Right renal cortex interstitium (tissue), 3 donors: ENCODE results near the gene RASA3. TPM values are rescaled to one million over a fixed set of nuclear protein-coding genes. Genes with fewer than 3 reads are reported as not detected.

Experiments used
- DNase-seq, 3 donors: peaks; one replicate each; pipeline ENCODE4 v3.0.0-alpha.2; 2013; ENCODE audit warnings: low read depth in 3 of 3, low spot score in 2 of 3
- polyA plus RNA-seq, 3 donors: library from polyadenylated mRNA; unstranded; fragments of 120-200 nt; gene quantifications; one replicate each; pipeline ENCODE4 v1.2.1, GENCODE V29; 2013; ENCODE audit not compliant: insufficient read length in 3 of 3

The RASA3 gene
- polyA plus RNA-seq, 3 donors, result 12.0 to 13.1 (median 12.5) TPM

DNA sequence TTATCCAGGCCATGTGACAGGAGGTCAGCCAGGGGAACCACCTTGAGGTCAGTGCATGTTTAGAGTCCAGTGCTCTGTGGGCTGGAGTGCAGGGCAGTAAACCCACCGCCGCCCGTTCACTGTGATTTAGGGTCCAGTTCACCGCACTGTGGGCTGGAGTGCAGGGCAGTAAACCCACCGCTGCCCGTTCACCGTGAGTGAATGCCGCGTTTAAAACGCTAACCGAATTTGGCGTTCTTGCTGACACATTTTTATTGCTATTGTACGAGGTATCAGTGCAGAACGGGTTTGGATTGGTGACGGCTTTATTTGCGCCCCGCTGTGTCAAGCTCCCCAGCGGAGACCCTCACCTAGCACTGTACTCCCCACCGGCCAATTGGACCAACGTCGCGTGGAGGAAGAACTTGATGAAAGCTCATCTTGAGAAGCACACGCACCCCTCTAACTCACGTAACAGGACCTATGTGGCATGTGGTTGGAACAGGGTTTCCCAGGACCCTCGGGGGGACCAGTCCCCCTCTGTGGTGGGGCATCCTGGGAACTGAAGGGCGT is 186.5 kb downstream of the RASA3 start:
- DNase-seq, result no peak

DNA sequence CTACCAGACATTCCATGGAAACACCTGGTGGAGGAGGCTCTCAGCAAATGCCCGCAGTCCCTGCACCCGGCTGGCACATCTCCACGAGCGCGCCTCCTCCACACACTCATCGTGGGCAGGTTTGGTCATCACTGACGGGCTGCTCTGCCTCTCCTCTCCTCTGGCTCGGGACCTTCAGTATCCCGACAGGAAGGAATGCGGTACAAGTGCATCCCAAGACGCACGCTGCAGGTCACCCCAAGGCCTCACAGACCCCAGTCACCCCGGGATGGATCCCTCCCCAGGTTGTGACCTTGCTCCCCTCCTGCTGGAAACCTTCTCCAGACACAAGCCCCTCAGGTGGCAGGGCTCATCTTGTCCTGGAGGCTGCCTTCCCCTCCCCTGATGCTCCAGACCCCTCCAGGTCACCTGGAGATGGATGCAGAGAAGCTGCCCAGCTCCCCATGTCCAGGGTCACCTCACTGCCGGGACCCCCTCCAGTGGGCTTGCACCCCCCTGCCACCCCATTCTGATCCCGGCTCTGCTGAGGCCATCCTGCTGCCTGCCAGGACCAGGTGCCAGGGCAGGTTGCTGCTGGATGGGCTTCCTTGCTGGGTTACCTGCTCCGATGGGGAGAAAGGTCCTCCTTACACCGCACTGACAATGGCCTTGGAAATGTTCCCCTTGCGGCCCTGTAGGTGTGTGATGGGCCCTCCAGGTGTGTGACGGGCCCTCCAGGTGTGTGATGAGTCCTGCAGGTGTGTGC is 188.4 kb downstream of the RASA3 start:
- no peak for DNase-seq

DNA sequence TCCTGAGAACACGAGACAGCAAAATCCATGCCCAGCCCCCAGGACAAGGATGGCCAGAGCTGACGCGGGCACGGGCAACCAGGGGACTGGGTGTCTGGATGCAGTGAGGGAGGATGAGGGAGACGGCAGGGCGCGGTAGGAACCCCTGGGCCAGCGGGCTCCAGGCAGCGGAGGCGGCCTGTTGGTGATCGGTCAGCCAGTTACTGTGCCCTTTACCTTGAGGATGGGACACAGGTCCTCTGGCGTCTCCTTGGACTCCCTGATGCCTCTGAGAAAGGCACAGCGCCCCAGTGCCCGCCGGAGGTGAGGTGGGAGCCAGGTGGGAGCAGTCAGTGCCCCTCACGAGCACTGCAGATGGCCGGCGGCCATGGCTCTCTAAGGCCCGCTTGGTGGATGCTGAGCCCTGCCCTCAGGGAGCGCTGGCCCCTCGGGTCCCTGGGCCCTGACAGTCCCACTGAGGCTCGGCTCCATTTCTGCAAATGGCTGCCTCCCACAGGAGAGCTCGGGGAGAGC is 189.8 kb downstream of the RASA3 start:
- no peak for DNase-seq

DNA sequence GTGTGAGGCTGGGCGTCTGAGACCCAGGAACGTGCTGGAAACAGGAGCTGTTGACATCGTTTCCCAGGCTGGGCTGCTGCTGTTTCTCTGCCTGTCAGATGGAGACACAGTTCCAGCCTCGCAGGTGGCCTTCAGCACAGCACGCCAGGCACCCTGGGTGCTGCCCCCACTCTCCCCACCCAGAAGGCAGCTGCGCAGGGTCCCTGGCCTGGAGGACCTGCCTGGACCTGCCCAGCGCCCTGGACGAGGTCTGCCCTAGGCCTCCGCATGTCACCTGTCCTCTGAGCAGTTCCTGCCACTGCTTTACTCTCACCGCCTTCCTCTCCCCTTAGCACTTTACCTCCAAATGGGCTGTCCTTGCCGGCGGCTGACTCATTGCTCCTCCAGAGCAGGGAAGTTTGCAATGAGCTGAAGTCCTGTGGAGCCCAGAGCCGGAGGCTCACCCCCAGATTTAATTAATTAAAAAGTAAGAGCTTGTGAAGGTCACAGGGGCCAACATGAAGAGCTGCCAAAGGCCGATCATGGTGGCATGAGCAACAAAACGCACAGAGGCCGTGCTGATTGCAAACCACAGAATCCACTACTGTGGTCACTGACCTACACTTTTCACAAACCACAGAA is 190.7 kb downstream of the RASA3 start:
- no peak for DNase-seq

DNA sequence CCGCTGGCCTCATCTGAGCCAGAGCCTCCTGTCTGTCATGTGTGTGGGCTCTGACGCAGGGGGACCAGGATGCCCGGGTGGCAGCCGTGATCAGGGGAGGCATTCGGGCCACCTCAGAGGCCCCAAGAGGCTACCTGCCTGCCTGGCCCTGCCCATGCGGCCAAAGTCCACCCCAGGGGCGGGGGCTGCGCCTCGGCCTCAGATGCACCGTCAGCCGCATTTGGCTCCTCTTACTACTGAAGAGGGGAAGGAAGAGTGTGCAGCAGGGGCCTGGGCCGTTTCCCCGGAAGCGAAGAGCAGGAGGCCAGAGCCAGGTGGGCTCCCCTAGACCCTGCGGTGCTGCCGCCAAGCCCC is 192.5 kb downstream of the RASA3 start:
- DNase-seq, result no peak

DNA sequence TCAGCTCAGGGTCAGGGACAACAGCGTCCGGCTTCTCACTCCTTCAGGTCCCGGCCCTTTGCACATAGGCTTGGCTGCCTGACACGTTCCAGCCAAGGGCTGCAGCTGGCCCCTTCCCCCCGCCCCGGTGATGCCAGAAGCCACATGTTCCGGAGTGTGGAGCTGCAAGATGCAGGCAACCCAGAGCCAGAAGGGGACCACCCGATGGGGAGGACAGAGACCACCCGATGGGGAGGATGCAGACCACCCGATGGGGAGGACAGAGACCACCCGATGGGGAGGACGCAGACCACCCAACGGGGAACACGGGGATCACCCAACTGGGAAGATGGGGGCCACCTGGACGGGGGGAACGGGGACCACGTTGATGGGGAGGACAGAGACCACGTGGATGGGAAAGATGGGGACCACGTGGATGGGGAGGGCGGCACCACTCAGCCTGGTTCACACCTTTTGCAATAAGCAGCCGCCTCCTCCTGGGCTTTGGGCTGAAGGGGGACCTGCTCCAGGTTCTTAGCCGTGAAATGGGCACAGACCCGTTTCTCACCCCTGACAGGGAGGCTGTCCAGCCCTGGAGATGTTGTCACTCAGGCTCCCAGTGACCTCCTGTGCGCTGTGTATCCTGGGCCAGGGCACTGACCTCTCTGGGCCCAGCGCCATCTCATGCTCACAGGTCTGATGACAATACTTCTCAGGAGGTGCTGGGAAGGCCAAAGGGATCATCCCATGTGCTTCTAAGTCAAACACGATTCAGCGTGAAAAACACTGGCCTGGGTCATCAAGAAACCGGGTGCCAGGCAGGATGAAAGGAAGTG is 193.1 kb downstream of the RASA3 start:
- DNase-seq, result no peak

DNA sequence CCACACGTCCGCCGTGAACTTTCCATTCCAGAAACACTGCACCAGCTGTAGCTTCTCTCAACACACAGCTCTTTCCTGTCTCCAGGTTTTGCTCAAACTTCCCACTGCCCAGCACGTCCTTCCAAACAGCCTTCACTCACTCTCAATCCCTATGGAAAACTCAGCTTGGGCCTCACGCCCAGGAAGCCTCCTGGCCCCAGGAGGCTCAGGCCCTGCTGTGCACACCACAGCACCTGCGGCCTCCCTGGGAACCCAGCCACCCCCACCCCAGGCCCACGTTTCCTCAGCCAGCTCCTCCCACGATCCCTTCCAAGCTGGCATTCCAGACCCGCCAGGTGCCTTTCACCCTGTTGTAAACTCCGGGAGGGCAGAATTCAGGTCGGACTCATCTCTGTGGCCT is 193.7 kb downstream of the RASA3 start:
- DNase-seq, result no peak

DNA sequence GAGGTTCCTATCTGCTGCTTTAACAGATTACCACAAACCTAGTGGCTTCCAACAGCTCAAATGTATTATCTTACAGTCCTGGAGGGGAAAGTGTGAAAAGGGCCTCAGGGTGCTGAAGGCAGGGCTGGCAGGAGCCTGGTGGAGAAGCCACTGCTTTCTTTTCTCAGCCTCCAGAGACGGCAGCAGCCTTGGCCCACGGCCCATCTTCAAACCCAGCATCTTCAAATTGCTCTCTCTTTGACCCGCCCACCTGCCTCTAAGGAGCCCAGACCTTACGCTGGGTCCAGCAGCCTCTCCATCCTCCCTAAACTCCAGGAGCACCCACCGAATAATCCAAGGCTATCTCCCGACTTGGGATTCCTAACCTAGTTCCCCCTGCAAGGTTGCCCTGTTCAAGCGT is 194.2 kb downstream of the RASA3 start:
- DNase-seq, result no peak

DNA sequence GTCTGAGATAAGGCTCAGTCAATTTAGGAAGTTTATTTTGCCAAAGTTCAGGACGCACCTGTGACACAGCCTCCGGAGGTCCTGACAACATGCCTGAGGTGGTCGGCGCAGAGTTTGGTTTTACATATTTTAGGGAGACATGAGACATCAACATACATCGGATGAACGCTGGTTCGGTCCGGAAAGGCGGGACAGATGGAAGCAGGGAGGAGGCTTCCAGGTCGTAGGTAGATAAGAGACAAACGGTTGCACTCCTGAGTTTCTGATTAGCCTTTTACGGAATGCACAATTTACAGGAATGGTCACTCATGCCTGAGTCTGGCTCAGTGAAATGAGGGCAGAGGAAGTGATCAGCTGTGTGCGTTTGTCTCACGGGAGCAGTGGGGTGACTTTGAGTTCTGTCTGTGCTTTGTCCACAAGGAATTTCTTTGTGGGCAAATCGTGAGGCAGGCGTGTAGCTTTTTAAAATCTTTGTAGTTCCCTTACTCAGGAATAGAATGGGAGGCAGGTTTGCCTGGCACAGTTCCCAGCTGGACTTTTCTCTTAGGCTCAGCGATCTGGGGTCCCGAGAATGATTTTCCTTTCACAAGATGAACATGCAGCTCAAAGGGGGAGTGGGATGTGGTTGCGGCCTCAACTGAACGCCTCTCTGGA is 194.8 kb downstream of the RASA3 start:
- DNase-seq, result no peak

DNA sequence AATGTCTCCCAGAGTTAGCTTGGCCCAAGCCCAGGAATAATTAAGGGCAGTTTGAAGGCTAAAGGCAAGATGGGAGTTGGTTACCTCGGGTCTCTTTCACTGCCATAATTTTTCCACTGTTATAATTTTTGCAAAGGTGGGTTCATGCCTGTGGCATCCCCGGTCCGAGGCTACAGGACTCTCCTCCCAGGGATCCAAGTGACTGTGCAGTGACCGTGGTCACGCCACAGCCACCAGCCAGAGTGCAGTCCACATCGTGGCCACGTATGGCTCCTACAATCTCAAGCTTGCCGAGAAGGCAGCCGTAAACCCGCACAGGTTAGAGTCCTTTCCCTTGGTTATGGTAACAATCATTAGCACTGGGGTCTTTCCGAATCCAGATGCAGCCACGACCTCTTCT is 195.3 kb downstream of the RASA3 start:
- no peak for DNase-seq

DNA sequence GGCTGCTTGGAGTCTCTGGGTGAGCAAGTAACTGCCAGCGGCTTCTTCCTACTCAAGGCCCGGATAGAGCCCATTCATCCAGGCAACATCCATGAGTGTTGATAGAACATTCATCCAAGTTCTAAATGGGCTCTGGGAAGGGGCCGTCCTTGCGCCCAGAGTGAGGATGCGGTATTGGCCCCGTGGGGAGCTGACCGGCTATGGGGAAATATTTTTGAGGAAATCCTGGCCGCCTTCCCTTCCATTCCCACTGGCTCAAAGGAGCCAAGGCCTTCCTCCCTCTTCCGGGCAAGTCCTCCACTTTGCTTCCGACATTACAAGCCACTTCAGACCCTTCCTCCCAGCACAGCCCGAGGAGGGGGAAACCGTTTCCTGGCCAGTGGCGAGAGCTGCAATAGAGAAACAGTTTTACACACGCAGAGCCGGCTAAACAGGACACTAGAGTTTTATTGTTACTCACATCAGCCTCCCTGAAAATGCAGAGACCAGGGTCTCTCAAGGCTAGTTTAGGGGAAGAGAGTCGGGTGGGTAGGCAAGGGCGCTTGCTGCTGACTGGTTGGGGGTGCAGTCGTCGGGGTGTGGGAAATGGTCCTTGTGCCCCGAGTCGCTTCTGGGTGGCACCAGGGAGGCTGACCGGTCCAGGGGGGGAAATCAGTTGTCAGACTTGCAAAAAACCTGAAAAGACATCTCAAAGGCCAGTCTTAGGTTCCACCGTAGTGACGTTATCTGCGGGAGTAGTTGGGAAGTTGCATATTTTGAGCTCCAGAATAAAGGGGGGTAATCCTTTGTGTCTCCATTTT is 196.1 kb downstream of the RASA3 start:
- DNase-seq, result no peak

DNA sequence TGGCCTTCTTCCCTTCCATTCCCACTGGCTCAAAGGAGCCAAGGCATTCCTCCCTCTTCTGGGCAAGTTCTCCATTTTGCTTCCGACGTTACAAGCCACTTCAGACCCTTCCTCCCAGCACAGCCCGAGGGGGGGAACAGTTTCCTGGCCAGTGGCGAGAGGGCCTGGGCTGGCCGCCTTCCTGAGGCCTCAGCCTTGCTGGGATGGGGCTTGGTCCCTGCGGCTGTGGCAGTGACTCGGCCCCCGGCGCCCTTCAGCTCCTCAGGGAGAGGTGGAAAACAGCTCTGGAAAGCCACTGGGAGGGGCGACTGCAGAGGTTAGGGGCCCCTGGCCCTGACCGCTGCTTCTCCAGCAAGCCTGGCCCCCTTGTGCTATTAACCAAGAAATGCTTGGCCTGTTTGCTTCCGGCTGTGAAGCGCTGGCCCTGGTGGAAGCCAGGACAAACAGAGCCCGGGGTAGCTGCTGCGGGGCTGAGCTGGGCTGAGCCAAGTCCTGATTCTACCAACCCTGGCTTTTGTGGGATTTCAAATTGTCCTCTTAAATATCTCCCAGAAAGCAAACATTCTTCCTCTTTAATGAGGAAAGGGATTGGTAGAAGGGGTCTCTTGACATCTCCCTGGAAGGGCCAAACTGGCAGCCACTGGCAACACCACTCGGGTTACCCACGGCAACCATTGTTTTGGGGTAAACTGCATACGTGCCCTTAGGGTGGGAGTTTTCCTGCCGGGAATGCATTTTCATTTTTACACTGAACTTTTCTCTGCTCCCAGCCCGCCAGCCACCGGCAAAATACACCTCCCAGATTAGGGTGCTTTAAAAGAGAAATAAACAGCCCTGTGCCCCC is 197.2 kb downstream of the RASA3 start:
- DNase-seq, result no peak

DNA sequence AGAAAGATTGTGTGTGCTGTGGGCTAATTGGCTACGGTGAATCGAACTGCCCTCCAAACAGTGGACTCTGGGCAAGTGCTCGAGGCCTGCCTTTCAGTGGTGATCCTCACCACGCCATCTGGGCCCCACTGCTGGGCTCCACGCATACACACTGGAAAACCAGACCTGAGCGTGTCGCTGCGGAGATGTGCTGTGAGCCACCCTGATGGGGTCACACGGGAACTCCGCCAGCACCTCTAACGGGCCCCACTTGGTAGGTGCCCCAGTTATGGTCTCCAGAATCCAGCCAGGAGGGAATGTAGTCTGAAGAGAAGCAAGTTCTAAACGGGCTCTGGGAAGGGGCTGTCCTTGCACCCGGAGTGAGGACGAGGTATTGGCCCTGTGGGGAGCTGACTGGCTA is 197.8 kb downstream of the RASA3 start:
- no peak for DNase-seq

DNA sequence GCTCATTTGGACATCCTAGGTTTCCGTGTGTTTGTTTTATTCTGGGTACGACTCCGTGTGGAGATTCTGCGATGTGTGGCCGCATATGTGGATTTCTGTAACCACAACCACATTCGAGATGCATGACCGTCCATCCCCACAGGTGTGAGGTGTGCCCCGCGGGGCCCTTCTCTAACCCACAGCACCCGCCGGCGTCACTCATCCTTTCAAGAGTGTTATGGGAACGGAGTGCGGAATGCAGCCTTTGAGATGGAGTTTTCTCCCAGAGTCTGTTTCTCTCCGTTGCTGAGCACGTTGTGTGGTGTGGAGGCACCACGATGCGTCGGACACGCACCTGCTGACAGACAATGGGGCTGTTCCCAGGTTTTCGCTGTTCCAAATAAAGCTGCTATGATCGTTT is 198.5 kb downstream of the RASA3 start:
- DNase-seq, result no peak

DNA sequence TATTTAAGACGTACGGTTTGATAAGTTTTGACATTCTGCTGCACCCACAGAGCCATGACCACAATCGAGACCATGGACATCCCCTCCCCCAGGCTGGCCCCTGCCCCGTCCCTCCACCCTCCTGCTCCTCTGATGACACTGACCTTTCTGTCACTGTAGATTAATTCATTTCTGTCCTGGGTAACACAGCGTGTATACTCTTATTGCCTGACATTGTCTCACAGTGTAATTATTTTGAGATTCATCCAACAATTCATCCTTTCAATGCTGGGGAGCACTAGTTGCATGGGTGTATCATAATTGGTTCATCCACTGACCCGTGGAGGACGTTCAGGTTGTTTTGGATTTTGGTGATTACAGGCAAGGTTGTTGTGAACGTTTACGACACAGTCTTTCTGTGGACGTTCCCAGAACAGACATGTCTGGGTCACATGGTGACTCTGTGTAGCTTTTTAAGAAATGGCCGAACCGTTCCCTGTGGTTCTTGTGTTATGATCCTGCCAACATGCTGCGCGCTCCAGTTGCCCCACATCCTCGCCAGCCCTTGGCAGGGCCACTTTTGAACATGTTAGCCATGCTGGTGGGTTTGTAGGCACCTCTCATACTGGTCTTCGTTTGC is 200.5 kb downstream of the RASA3 start:
- DNase-seq, result no peak

DNA sequence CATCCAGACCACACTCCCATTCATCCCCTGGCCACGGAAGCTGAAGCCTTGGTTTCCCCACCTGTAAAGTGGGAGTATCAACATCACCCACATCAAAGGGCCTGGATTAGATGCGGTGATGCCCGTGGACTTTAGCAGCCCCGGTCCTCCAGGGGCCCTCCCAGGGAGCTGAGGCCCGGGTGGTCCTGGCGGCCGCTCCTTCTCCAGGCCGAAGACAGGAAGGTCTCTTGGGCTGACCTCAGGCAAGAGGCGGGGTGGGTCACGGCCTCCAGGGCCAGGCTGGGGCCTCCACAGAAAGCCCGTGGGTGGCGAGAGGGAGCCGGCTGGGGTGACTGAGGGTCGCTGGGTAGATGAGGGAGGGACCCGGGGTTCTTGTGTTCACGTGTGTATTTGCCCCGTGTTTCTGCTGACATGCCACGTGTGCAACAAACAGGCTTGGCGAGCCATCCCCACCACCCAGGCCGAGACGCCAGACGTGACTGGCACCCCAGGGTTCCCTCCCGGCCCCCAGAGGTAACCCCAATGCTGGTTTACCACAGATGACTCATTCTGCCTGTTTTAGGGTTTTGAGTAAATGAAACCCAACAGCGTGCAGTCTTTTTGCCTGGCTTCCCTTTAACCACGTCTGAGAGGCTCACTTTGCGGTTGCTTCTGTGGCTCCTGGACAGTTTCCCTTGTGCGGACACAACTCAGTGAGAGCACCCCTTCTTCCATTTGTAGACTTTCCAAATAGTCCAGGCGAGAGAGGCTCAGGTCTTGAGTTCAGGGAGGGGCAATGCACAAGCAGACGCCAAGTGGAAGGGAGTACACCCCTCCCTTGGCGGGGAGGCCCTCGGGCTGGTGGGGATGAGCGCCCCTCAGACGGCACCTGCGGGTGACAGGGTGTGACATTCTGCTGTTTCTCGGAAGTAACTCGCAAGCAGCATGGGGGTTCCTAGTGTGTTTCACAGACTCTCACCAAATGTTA is 201.5 kb downstream of the RASA3 start:
- DNase-seq, result no peak
